Ishikawa (cell line): ENCODE data around the gene FXN.

Experiments used
- CEBPB ChIP-seq: IDR thresholded peaks from 2 replicates; pipeline ENCODE4 v1.6.1; 2012
- CREB1 ChIP-seq: IDR thresholded peaks from 2 replicates; pipeline ENCODE4 v1.6.1; 2012; ENCODE audit warnings: low read depth
- EGR1 ChIP-seq: IDR thresholded peaks from 2 replicates; pipeline ENCODE4 v1.6.1; 2012
- EP300 ChIP-seq: IDR thresholded peaks from 2 replicates; pipeline ENCODE4 v1.6.1; 2012; ENCODE audit warnings: borderline replicate concordance
- FOXM1 ChIP-seq: IDR thresholded peaks from 2 replicates; pipeline ENCODE4 v1.6.1; 2012; ENCODE audit warnings: low read depth, borderline replicate concordance
- MAX ChIP-seq: IDR thresholded peaks from 2 replicates; pipeline ENCODE4 v1.6.1; 2012
- NFIC ChIP-seq: IDR thresholded peaks from 2 replicates; pipeline ENCODE4 v1.6.1; 2012
- RAD21 ChIP-seq: IDR thresholded peaks from 2 replicates; pipeline ENCODE4 v1.6.1; 2012; ENCODE audit warnings: low read depth
- REST ChIP-seq: IDR thresholded peaks from 2 replicates; pipeline ENCODE4 v1.6.1; 2012; ENCODE audit warnings: low read depth, mild to moderate bottlenecking
- TAF1 ChIP-seq: IDR thresholded peaks from 2 replicates; pipeline ENCODE4 v1.6.1; 2012; ENCODE audit warnings: low read depth, mild to moderate bottlenecking
- TCF12 ChIP-seq: IDR thresholded peaks from 2 replicates; pipeline ENCODE4 v1.6.1; 2012; ENCODE audit warnings: low read depth
- TEAD4 ChIP-seq: IDR thresholded peaks from 2 replicates; pipeline ENCODE4 v1.6.1; 2012
- USF1 ChIP-seq: IDR thresholded peaks from 2 replicates; pipeline ENCODE4 v1.6.1; 2012
- YY1 ChIP-seq: IDR thresholded peaks from 2 replicates; pipeline ENCODE4 v1.6.1; 2012; ENCODE audit warnings: low read depth
- ZBTB7A ChIP-seq: IDR thresholded peaks from 2 replicates; pipeline ENCODE4 v1.6.1; 2012; ENCODE audit warnings: low read depth

Gene FXN

GRCh38 chr9:69073103-69073502, 37.6 kb downstream of the FXN start:
- no peak for TF ChIP-seq TCF12
- TF ChIP-seq FOXM1: no peak
- no peak for TF ChIP-seq ZBTB7A
- TF ChIP-seq EP300: no peak
- no peak for TF ChIP-seq RAD21
- no peak for TF ChIP-seq NFIC
- TF ChIP-seq REST: no peak
- TF ChIP-seq CEBPB: no peak
- TF ChIP-seq CREB1: no peak
- no peak for TF ChIP-seq USF1
- no peak for TF ChIP-seq YY1

GRCh38 chr9:69074801-69075200, 39.2 kb downstream of the FXN start:
- TF ChIP-seq FOXM1 (no peak), ZBTB7A (no peak), EGR1 (no peak), CREB1 (no peak), EP300 (no peak), REST (no peak), NFIC (no peak), CEBPB (no peak), RAD21 (no peak)

GRCh38 chr9:69076550-69076949, 41.0 kb downstream of the FXN start:
- TF ChIP-seq TEAD4: no peak
- TF ChIP-seq ZBTB7A: no peak
- no peak for TF ChIP-seq TAF1
- TF ChIP-seq RAD21: no peak
- TF ChIP-seq CEBPB: no peak
- TF ChIP-seq REST: no peak
- no peak for TF ChIP-seq USF1

GRCh38 chr9:69078069-69078468, 42.5 kb downstream of the FXN start:
- no peak for TF ChIP-seq MAX
- TF ChIP-seq NFIC: no peak
- no peak for TF ChIP-seq USF1
- TF ChIP-seq YY1: no peak
- TF ChIP-seq EP300: no peak
- no peak for TF ChIP-seq ZBTB7A
- no peak for TF ChIP-seq CREB1
- TF ChIP-seq FOXM1: no peak
- TF ChIP-seq RAD21: no peak
- TF ChIP-seq TAF1: no peak
- no peak for TF ChIP-seq TEAD4
- no peak for TF ChIP-seq TCF12

- TF ChIP-seq CEBPB: no peak
- no peak for TF ChIP-seq MAX
- TF ChIP-seq RAD21: no peak
- no peak for TF ChIP-seq TEAD4
- no peak for TF ChIP-seq USF1
- no peak for TF ChIP-seq CREB1
- TF ChIP-seq NFIC: no peak
- TF ChIP-seq EGR1: no peak
- TF ChIP-seq REST: no peak
- TF ChIP-seq TAF1: no peak
- no peak for TF ChIP-seq ZBTB7A
- TF ChIP-seq EP300: no peak
- no peak for TF ChIP-seq FOXM1
These were observed 43.0 kb downstream of the FXN start for GRCh38 chr9:69078581-69078980.
